HG03571 (cell line): Measurements from ENCODE around the gene ASPDH.

Source experiments
- ATAC-seq: cut with Tn5 transposase; IDR thresholded peaks from one replicate; pipeline ENCODE4 v1.9.1; 2021; ENCODE audit not compliant: unreplicated experiment

Gene ASPDH

GRCh38 chr19:50498219-50499056 lies 15.3 kb downstream of the ASPDH start:
- no peak for ATAC-seq

- no peak for ATAC-seq
Observed at GRCh38 chr19:50497022-50497405, 16.7 kb downstream of the ASPDH start.

- no peak for ATAC-seq
Observed at GRCh38 chr19:50496189-50497021, 17.3 kb downstream of the ASPDH start.

- no peak for ATAC-seq
Observed at GRCh38 chr19:50495020-50495531, 18.6 kb downstream of the ASPDH start.

GRCh38 chr19:50494186-50495019 lies 19.3 kb downstream of the ASPDH start:
- no peak for ATAC-seq

- no peak for ATAC-seq
Observed at GRCh38 chr19:50493171-50493570, 20.5 kb downstream of the ASPDH start.

GRCh38 chr19:50492303-50493052 lies 21.2 kb downstream of the ASPDH start:
- ATAC-seq, result no peak

GRCh38 chr19:50490991-50491472 lies 22.7 kb downstream of the ASPDH start:
- no peak for ATAC-seq

GRCh38 chr19:50490411-50490811 lies 23.3 kb downstream of the ASPDH start:
- no peak for ATAC-seq

GRCh38 chr19:50489461-50490011 lies 24.2 kb downstream of the ASPDH start:
- ATAC-seq, result no peak

GRCh38 chr19:50488389-50489194 lies 25.1 kb downstream of the ASPDH start:
- no peak for ATAC-seq

GRCh38 chr19:50486823-50487515 lies 26.7 kb downstream of the ASPDH start:
- ATAC-seq, result no peak

GRCh38 chr19:50485284-50485955 lies 28.3 kb downstream of the ASPDH start:
- no peak for ATAC-seq

- no peak for ATAC-seq
Observed at GRCh38 chr19:50482916-50483315, 30.8 kb downstream of the ASPDH start.

- ATAC-seq, result no peak
Observed at GRCh38 chr19:50482271-50482855, 31.4 kb downstream of the ASPDH start.

GRCh38 chr19:50481351-50482149 lies 32.2 kb downstream of the ASPDH start:
- ATAC-seq, result no peak
